DND-41 (cell line): ENCODE results near the gene HELZ2.

Experiments
- ATAC-seq: fragments of 200-7000 bp; cut with Tn5 transposase; 3 replicates; pipeline ENCODE4 v1.9.1; 2021; ENCODE audit warnings: low read depth; ENCODE audit not compliant: insufficient read depth
- DNase-seq: peaks from one replicate; pipeline ENCODE4 v3.0.0-alpha.2; 2020
- H2AFZ ChIP-seq: 2 replicates; pipeline ENCODE4 v1.6.0; 2012; ENCODE audit warnings: low read depth, low read length
- H3K27ac ChIP-seq: 2 replicates; pipeline ENCODE4 v1.5.1; 2012; ENCODE audit warnings: low read length, inconsistent platforms
- H3K27me3 ChIP-seq: fragments of 200-600 bp; sonication (generic); 2 replicates; pipeline ENCODE4 v1.6.0; 2012; ENCODE audit warnings: low read length, mild to moderate bottlenecking, inconsistent platforms; ENCODE audit not compliant: insufficient read depth, poor library complexity
- H3K36me3 ChIP-seq: 2 replicates; pipeline ENCODE4 v1.5.1; 2012; ENCODE audit warnings: low read length, inconsistent platforms; ENCODE audit not compliant: insufficient read depth
- H3K4me1 ChIP-seq: 2 replicates; pipeline ENCODE4 v1.5.1; 2012; ENCODE audit warnings: mild to moderate bottlenecking, low read length; ENCODE audit not compliant: insufficient read depth
- H3K4me2 ChIP-seq: 2 replicates; pipeline ENCODE4 v1.6.0; 2012; ENCODE audit warnings: mild to moderate bottlenecking, moderate library complexity, low read length, inconsistent platforms; ENCODE audit not compliant: insufficient read depth
- H3K4me3 ChIP-seq, 2 experiments: fragments of 200-600 bp in 1 of 2; shearing (Covaris generic) in 1 of 2; 2 replicates each; pipeline ENCODE4 v1.5.1; 2012 to 2016; ENCODE audit warnings: inconsistent platforms in 2 of 2, low read length in 2 of 2, mild to moderate bottlenecking in 2 of 2, low read depth in 1 of 2, moderate library complexity in 1 of 2
- H3K79me2 ChIP-seq: 2 replicates; pipeline ENCODE4 v1.6.0; 2012; ENCODE audit warnings: low read length, inconsistent platforms; ENCODE audit not compliant: insufficient read depth
- H3K9ac ChIP-seq: 2 replicates; pipeline ENCODE4 v1.6.0; 2012; ENCODE audit warnings: low read depth, mild to moderate bottlenecking, inconsistent platforms, low read length, moderate library complexity
- H3K9me3 ChIP-seq: 2 replicates; pipeline ENCODE4 v1.5.1; 2012; ENCODE audit warnings: low read length, moderate library complexity, mild to moderate bottlenecking, inconsistent platforms; ENCODE audit not compliant: insufficient read depth, severe bottlenecking
- H4K20me1 ChIP-seq: 2 replicates; pipeline ENCODE4 v1.6.0; 2012; ENCODE audit warnings: low read length; ENCODE audit not compliant: insufficient read depth
- CTCF ChIP-seq: IDR thresholded peaks from 2 replicates; pipeline ENCODE4 v1.5.1; 2012; ENCODE audit warnings: borderline replicate concordance, low read length, moderate library complexity, mild to moderate bottlenecking; ENCODE audit not compliant: poor library complexity, severe bottlenecking; ENCODE audit errors: extremely low read depth
- EZH2 ChIP-seq: IDR thresholded peaks from 3 replicates; pipeline ENCODE4 v1.6.1; 2012; ENCODE audit warnings: borderline replicate concordance, low read depth, mild to moderate bottlenecking, moderate library complexity, low read length, inconsistent platforms; ENCODE audit not compliant: severe bottlenecking

Gene HELZ2

GRCh38 chr20:63533388-63533787 is 40.7 kb downstream of the HELZ2 start:
- no peak overlapping the region for H3K4me2 ChIP-seq

GRCh38 chr20:63532449-63532971 is 41.5 kb downstream of the HELZ2 start:
- H3K4me2 ChIP-seq, result no peak overlapping the region

More at GRCh38 chr20:63533388-63533787, 40.7 kb downstream of the HELZ2 start:
- Histone ChIP-seq H4K20me1 (peaks cover 20% of the 10 kb centered on the region), H3K4me3 (no peak overlapping the region), H3K36me3 (no peaks in the 10 kb centered on the region), H3K79me2 (no peaks in the 10 kb centered on the region), H3K4me1 (peaks cover 16% of the 10 kb centered on the region), H3K9me3 (no peaks in the 10 kb centered on the region), H3K27me3 (no peaks in the 10 kb centered on the region), H3K9ac (no peak overlapping the region), H3K27ac (no peak overlapping the region), H2AFZ (no peak overlapping the region)
- DNase-seq (no peak), ATAC-seq (no peak)
- no peak for TF ChIP-seq EZH2
- no peak for TF ChIP-seq CTCF

GRCh38 chr20:63531686-63532448 is 42.2 kb downstream of the HELZ2 start:
- no peaks in the 10 kb centered on the region for H3K27me3 ChIP-seq
- no peak overlapping the region for H3K9ac ChIP-seq
- H3K4me1 ChIP-seq, result 0 out of 2 replicates have a peak, but pooled peaks cover under 1% of the 10 kb centered on the region
- H2AFZ ChIP-seq, result no peak overlapping the region
- no peaks in the 10 kb centered on the region for H3K9me3 ChIP-seq
- no peaks in the 10 kb centered on the region for H3K36me3 ChIP-seq
- peaks cover 20% of the 10 kb centered on the region for H4K20me1 ChIP-seq
- no peak for TF ChIP-seq EZH2
- TF ChIP-seq CTCF, result no peak
- DNase-seq (no peak), ATAC-seq (no peak)
- H3K79me2 ChIP-seq, result no peaks in the 10 kb centered on the region
- H3K4me2 ChIP-seq, result no peak overlapping the region
- H3K27ac ChIP-seq, result no peak overlapping the region
- no peak overlapping the region for H3K4me3 ChIP-seq

More at GRCh38 chr20:63532449-63532971, 41.5 kb downstream of the HELZ2 start:
- TF ChIP-seq EZH2, result no peak
- TF ChIP-seq CTCF, result no peak
- H4K20me1 ChIP-seq, result peaks cover 20% of the 10 kb centered on the region
- H3K9ac ChIP-seq, result no peak overlapping the region
- H3K4me1 ChIP-seq, result peaks cover 7% of the 10 kb centered on the region
- no peaks in the 10 kb centered on the region for H3K79me2 ChIP-seq
- H3K4me3 ChIP-seq, result no peak overlapping the region
- ATAC-seq, result no peak
- H3K36me3 ChIP-seq, result no peaks in the 10 kb centered on the region
- no peak for DNase-seq
- H3K9me3 ChIP-seq, result no peaks in the 10 kb centered on the region
- no peaks in the 10 kb centered on the region for H3K27me3 ChIP-seq
- H3K27ac ChIP-seq, result no peak overlapping the region
- no peak overlapping the region for H2AFZ ChIP-seq
